ENCODE measurements around the gene LENG8. TPM values are rescaled to one million over a fixed set of nuclear protein-coding genes. Genes with fewer than 3 reads are reported as not detected.
"Not testable (repeated sequence)": the region's sequence is repeated elsewhere in the genome, so short reads cannot be mapped to it uniquely, and the experiment has no call there.

LENG8 gene
- total RNA-seq, 1 donor, result 39.7 TPM

- H3K4me3 ChIP-seq (ENCODE audit: low read depth, low read length), result no peak overlapping the region
- DNase-seq (ENCODE audit: low read depth), result peak; percentile 49
- peak; percentile 79 for TF ChIP-seq CTCF (IDR thresholded peaks at IDR 0.05; ENCODE audit: insufficient read depth, low read depth, low read length)
These were observed 32.4 kb downstream of the LENG8 start for GRCh38 chr19:54481326-54481930.

GRCh38 chr19:54482889-54483288, 33.9 kb downstream of the LENG8 start:
- H3K4me3 ChIP-seq (ENCODE audit: low read depth, low read length), result no peak overlapping the region
- no peak for DNase-seq (ENCODE audit: low read depth)
- TF ChIP-seq CTCF (IDR thresholded peaks at IDR 0.05; ENCODE audit: insufficient read depth, low read depth, low read length), result no peak

GRCh38 chr19:54484451-54484850, 35.5 kb downstream of the LENG8 start:
- no peak overlapping the region for H3K4me3 ChIP-seq (ENCODE audit: low read depth, low read length)
- no peak for DNase-seq (ENCODE audit: low read depth)
- TF ChIP-seq CTCF (IDR thresholded peaks at IDR 0.05; ENCODE audit: insufficient read depth, low read depth, low read length), result no peak

- no peak for TF ChIP-seq CTCF (IDR thresholded peaks at IDR 0.05; ENCODE audit: insufficient read depth, low read depth, low read length)
- no peak overlapping the region for H3K4me3 ChIP-seq (ENCODE audit: low read depth, low read length)
- DNase-seq (ENCODE audit: low read depth), result no peak
These were observed 36.9 kb downstream of the LENG8 start for GRCh38 chr19:54485851-54486250.

- TF ChIP-seq CTCF (IDR thresholded peaks at IDR 0.05; ENCODE audit: insufficient read depth, low read depth, low read length), result no peak
- DNase-seq (ENCODE audit: low read depth), result no peak
- H3K4me3 ChIP-seq (ENCODE audit: low read depth, low read length), result no peak overlapping the region
These were observed 40.3 kb downstream of the LENG8 start for GRCh38 chr19:54489341-54489740.

- H3K4me3 ChIP-seq (ENCODE audit: low read depth, low read length), result no peak overlapping the region
- no peak for TF ChIP-seq CTCF (IDR thresholded peaks at IDR 0.05; ENCODE audit: insufficient read depth, low read depth, low read length)
- no peak for DNase-seq (ENCODE audit: low read depth)
These were observed 40.8 kb downstream of the LENG8 start for GRCh38 chr19:54489766-54490165.

GRCh38 chr19:54492568-54492967, 43.6 kb downstream of the LENG8 start:
- TF ChIP-seq CTCF (IDR thresholded peaks at IDR 0.05; ENCODE audit: insufficient read depth, low read depth, low read length), result no peak
- no peak for DNase-seq (ENCODE audit: low read depth)
- H3K4me3 ChIP-seq (ENCODE audit: low read depth, low read length), result no peak overlapping the region

- not testable (repeated sequence) for H3K4me3 ChIP-seq (ENCODE audit: low read depth, low read length); DNase-seq (ENCODE audit: low read depth)
These were observed 44.1 kb downstream of the LENG8 start for GRCh38 chr19:54493056-54493455.
